Astrocyte of the spinal cord (primary cell): ENCODE results near the gene WDR13.
A peak's percentile ranks its signal among the peaks of the same experiment; 100 is the strongest.
"Not testable (repeated sequence)": the region's sequence is repeated elsewhere in the genome, so short reads cannot be mapped to it uniquely, and the experiment has no call there.

ENCODE experiments used
- DNase-seq: peaks from one replicate; pipeline ENCODE4 v3.0.0; 2011; ENCODE audit warnings: low read depth, low spot score
- H3K4me3 ChIP-seq: 2 replicates; pipeline ENCODE4 v1.5.1; 2011; ENCODE audit warnings: low read depth, mild to moderate bottlenecking, low read length, moderate library complexity
- in situ Hi-C: cut with HindIII; loops from 2 replicates; pipeline ENCODE4 v1.10.0; 2017; ENCODE audit warnings: low sequenced_read_pairs
- TF ChIP-seq, protein P1 (sequence below): IDR thresholded peaks from 2 replicates; pipeline ENCODE4 v1.5.1; 2012; ENCODE audit warnings: low read depth, mild to moderate bottlenecking, low read length, inconsistent platforms

WDR13 gene

DNA sequence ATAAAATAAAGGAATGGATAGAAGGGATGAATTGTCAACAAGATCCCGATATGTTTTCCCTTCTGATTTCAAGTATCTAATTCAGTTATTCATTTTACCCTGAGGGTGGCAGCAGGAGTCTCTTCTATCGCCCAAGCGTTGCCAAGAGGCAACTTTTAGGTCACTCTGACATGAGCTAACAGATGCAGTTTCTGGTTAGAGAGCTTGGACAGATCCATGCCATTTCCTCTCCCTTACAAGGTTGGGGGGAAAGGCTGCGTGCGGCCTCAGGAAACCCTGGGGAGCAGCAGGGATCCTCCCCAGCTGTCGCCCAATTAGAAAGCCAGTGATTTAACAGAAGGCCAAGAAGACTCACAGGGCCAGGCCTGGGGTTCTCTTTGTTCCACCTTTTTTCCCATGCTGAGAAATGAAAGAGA, 51.1 kb downstream of the WDR13 start:
- in situ Hi-C loops = no loop called here
- peak; percentile 52 for DNase-seq
- TF ChIP-seq, protein P1, sequence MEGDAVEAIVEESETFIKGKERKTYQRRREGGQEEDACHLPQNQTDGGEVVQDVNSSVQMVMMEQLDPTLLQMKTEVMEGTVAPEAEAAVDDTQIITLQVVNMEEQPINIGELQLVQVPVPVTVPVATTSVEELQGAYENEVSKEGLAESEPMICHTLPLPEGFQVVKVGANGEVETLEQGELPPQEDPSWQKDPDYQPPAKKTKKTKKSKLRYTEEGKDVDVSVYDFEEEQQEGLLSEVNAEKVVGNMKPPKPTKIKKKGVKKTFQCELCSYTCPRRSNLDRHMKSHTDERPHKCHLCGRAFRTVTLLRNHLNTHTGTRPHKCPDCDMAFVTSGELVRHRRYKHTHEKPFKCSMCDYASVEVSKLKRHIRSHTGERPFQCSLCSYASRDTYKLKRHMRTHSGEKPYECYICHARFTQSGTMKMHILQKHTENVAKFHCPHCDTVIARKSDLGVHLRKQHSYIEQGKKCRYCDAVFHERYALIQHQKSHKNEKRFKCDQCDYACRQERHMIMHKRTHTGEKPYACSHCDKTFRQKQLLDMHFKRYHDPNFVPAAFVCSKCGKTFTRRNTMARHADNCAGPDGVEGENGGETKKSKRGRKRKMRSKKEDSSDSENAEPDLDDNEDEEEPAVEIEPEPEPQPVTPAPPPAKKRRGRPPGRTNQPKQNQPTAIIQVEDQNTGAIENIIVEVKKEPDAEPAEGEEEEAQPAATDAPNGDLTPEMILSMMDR = peak; percentile 14
- no peak overlapping the region for H3K4me3 ChIP-seq

DNA sequence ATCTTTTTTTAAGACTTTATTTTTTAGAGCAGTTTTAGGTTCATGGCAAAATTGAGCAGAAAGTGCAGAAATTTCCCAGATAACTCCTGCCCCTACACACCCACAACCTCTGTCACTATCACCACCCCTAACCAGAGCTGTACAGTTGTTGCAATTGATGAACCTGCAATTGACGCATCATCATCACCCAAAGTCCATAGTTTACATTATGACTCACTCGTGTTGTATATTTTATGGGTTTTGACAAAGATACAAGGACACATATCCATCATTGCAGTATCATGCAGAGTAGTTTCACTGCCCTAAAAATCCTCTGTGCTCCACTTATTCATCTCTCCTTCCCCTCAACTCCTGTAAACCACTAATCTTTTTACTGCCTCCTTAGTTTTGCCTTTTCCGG, 51.8 kb downstream of the WDR13 start:
- TF ChIP-seq, protein P1 = no peak
- in situ Hi-C loops = no loop called here
- H3K4me3 ChIP-seq = no peak overlapping the region
- no peak for DNase-seq

DNA sequence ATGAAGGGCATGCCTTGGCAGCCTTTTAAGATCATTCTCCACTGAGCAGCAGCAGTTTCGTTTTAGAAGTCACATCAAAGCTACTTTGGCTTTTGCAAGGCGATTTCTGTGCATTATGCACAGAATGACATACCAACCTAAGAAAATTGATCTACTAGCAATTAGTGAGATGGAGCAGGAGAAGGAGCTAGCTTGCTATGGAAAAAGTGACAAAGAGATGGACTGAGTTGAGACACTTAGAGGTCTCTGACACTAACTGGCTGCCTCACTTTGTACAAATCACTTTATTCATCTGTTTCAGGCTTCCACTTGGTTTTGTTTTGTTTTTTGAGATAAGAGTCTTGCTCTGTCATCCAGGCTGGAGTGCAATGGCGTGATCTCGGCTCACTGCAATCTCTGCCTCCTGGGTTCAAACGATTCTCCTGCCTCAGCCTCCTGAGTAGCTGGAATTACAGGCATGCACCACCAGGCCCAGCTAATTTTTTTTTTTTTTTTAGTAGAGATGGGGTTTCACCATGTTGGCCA, 54.8 kb downstream of the WDR13 start:
- H3K4me3 ChIP-seq, in situ Hi-C loops, DNase-seq: not testable (repeated sequence)

DNA sequence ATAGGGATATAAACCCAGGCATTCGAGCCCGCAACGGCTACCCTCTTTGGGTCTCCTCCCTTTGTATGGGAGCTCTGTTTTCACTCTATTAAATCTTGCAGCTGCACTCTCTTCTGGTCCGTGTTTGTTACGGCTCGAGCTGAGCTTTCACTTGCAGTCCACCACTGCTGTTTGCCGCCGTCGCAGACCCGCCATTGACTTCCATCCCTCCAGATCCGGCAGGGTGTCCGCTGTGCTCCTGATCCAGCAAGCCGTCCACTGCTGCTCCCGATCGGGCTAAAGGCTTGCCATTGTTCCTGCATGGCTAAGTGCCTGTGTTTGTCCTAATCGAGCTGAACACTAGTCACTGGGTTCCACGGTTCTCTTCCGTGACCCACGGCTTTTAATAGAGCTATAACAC, 57.5 kb downstream of the WDR13 start:
- in situ Hi-C loops, DNase-seq, H3K4me3 ChIP-seq: not testable (repeated sequence)
